Cerebellar nuclear complex (tissue), 1 donor: ENCODE results near the gene XRCC1.

Experiments used
- DNase-seq, 2 experiments: peaks; one replicate each; lab custom pipeline; 2025; lab: John Stamatoyannopoulos, UW

The XRCC1 gene

GRCh38 chr19:43575156-43575950 is at the start of gene XRCC1, which contains the start of gene PINLYP:
XRCC1 (minus strand) TSS chr19:43575527; CDS start chr19:43575458, 69 bp downstream.
PINLYP (plus strand) TSS chr19:43575801; CDS start chr19:43577192, 1,391 bp downstream.
- peak; percentile 96 to 98 for DNase-seq

- no peak for DNase-seq
These were observed 49.6 kb upstream of the XRCC1 start for GRCh38 chr19:43624933-43625332.

DNA sequence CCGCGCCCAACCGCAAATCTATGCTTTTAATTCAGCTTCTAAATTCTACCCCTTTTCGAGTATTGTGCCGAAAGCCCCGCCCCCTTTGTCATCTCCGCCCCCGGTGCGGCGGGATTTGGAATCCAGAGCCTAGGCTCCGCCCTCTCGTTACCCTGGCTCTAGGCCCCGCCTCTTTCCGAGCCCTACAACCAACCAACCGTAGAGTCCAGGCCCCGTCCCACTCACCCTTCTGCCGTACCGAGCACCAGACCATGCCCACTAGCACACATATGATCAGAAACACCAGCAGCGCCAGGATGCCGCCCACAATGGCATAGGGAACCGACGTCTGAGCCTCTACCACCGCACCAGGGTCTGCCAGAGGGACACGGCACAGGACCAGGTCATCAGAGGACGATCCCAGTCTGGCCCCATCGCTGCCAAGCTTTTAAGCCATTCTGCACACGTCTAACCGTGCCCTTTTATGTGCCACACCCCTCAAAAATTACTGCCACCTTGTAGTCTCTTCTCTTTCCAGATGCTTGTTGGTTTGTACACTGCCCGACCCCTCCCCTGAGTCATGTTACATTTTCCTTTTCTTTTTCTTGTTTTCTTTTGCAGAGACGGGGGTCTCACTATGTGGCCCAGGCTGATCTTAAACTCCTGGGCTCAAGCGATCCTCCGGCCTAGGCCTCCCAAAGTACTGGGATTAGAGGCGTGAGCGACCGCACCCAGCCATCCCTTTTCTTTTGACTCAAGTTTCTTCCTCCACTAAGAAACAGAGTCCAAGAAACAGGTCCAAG is 48.8 kb upstream of the XRCC1 start:
- DNase-seq: no peak

DNA sequence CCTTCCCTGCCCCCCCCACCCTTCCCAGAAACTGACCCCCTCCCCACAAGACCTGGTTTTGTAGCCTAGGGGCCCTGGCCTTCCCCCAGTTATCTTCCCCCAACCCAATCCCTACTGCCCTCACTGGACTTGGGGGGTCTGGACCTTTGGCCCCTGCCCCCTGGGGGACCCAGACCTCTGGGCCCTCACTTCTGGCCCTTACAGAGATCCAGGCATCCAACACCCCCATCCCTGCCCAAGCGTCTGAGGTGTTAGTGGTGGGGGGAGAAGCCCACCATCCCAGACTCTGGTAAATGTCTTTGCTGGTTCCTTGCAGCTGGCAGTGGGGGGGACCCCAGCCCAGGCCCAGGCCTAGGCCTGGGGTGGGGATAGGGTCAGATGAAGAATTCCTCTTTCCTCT is 47.6 kb upstream of the XRCC1 start:
- DNase-seq: no peak

GRCh38 chr19:43622070-43622469 is 46.7 kb upstream of the XRCC1 start:
- no peak for DNase-seq

- no peak for DNase-seq
These were observed 45.0 kb upstream of the XRCC1 start for GRCh38 chr19:43620061-43621001.

DNA sequence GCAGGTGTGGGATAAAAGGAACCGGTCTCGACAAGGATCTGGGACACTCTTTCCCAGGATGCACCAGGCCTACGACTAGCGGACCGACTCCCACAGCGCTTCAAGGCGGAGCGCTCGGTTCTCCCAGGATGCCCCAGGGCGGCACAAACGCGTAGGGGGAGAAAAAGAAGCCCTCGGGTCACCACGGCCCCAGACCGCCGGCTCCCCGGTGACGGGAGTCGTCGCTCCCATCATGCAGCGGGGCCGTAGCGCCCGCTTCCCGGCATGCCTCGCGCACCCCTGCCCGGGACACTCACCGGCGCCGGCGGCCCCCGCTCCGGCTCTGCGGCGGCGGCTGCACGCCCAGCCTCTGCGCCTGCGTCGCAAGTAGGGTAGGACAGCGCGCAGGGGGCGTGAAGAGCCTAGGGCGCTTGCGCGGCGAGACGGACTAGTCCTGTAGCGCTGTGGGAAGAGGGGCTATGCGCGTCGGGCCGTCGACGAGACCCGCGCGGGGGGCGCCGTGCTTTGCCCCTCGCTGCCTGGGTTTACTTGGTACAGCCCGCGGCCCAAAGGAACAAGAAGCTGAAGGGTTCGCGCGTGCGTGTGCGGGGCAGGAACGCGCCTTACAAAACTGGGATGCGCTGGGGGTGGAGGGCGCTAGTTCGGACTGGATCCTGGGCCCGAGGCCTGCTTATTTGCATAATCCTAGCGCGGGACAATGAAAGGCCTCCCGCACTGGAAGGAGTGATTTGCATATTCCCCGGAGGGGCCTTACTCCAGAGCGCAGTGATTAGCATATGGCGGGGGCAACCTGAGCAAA is 44.1 kb upstream of the XRCC1 start, which contains the start of gene ZNF428:
Gene ZNF428 (minus strand): TSS at position 368 of the 799 bp plus-strand sequence. CDS start 5,325 bp downstream, outside the sequence.
- peak; percentile 46 to 74 for DNase-seq

DNA sequence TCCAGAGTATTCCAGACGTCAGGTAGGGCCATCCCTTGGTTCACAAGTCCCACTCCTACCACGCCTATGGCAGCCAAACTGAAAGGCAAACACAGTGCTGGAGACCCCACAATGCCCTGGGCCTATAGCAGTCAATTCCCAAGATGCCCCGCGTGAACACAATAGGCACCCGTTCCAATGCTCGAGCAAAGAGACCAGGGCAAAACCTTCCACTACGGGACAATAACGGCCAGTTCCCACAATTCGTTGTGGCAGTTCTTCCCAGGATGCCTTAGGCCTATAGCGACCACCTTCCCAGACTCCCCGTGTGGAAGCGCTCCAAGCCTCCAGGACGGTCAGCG is 43.6 kb upstream of the XRCC1 start:
- peak in 1 of 2 experiments; percentile 50 for DNase-seq

GRCh38 chr19:43616954-43617353 is 41.6 kb upstream of the XRCC1 start:
- no peak for DNase-seq

GRCh38 chr19:43616306-43616705 is 41.0 kb upstream of the XRCC1 start:
- DNase-seq: no peak

- DNase-seq: no peak
These were observed 37.0 kb upstream of the XRCC1 start for GRCh38 chr19:43612374-43612773.

DNA sequence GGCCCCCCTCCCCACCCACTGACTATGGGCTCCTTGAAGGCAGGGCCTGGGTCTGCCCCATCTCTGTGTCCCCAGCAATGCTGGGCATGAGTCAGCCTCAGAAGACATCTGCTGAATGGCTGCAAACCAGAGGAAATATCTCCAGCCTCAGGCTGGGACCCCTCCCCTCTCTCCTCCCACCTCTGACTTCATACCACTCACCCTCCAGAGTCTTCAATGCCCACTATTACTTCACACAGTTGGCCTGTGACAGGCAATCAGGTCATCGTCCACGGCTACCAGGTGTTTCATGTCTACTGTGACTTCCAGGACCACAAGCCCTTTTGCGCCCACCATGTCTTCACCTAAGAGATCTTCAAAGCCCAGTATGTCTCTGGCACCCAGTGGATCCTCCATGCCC is 36.5 kb upstream of the XRCC1 start, which contains the start of gene SRRM5:
Gene SRRM5 (plus strand): TSS at position 301 of the 400 bp plus-strand sequence. CDS start 34 bp downstream, at position 335.
- DNase-seq: no peak

DNA sequence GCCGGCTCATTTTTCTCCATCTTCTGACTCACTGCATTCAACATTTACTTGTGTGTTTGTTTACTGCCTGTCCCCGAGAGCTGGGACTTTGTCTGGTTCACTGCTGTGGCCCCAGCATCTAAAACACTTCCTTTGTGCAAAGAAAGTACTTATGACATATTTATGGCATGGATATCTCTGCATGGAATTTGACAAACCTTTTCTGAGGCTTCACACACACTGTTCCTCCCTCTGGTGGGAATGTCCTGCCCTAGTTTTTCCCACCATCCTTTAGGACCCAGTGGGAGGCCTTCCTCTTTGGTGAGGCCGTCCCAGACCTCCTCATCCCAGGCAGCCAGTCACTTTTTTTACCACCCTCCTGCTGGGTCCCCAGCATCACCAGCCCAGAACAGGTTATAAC is 35.2 kb upstream of the XRCC1 start:
- DNase-seq: no peak

- no peak for DNase-seq
These were observed 34.5 kb upstream of the XRCC1 start for GRCh38 chr19:43609872-43610271.

DNA sequence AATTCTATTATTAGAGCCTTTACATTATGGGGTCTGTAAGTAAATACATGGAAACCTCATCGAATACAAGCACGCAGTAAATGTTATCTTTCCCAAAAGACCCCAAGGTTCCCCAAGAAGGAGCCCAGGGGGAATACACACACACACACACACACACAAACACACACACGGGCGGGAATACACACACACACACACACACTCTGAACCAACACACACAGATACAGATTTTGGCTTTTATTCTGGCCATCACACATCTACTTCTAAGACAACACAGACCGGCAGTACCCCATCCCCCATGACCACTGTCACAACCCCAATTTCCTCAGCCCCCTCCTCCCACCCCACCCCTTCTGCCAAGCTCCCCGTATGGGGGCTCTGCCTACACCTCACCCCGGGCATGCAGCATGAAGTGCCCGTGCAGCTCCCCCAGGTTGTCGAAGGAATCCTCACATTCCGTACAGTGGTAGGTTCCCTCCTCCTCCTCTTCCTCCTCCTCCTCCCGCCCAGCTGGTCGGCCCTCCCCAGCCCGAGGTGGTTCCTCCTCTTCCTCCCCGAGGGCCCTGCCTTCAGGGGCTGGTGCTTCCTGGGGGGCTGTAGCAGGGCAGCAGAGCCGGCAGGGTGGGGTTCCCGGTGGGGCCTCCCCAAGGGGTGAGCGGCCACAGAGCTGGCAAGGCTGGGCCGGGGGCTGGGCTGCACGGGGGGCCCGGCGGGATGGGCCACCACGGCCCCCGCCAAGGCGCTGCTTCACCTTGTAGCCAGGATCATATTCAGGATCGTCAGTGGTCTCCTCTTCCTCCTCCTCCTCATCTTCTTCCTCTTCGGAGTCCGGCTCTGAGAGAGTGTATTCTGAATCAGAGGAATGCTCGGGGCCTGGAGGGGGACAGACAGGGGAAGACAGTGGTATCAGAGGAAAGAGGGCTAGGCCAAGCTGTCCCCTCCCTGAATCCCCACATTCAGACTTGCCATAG is 32.2 kb upstream of the XRCC1 start:
- DNase-seq: no peak

GRCh38 chr19:43606569-43607229 is 31.4 kb upstream of the XRCC1 start:
- no peak for DNase-seq

- no peak for DNase-seq
These were observed 30.7 kb upstream of the XRCC1 start for GRCh38 chr19:43605875-43606568.

DNA sequence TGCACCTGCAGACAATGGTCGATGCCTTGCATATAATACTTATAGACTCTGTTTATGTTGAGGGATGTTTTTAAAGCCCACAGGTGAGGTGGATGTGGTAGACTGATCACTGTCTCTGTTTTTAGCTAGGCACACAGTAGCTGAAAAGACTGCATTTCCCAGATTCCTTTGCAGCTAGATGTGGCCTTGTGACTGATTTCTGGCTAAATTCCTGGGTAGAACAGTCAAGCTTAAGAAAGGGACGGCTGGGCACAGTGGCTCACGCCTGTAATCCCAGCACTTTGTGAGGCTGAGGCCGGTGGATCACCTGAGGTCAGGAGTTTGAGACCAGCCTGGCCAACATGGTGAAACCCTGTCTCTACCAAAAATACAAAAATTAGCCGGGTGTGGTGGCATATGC is 25.0 kb upstream of the XRCC1 start:
- peak in 1 of 2 experiments; percentile 17 for DNase-seq
